Gastroesophageal sphincter (tissue), 4 donors: ENCODE data around the gene SELENOI. TPM values are rescaled to one million over a fixed set of nuclear protein-coding genes. Genes with fewer than 3 reads are reported as not detected.

Experiments
- ATAC-seq: fragments of 150-250 bp; one replicate; pipeline ENCODE4 v1.9.1; 2016; ENCODE audit warnings: mild to moderate bottlenecking, moderate library complexity
- H3K27ac ChIP-seq, 4 donors: fragments of 200-600 bp; sonication (generic) in 3 of 4; 1 replicate in 3 of 4; 2 replicates in 1 of 4; pipeline ENCODE4 v1.5.1; 2016 to 2019
- H3K27me3 ChIP-seq: fragments of 200-600 bp; sonication (generic); one replicate; pipeline ENCODE4 v1.5.1; 2019
- H3K36me3 ChIP-seq, 2 donors: fragments of 200-600 bp; sonication (generic); one replicate each; pipeline ENCODE4 v1.5.1; 2019; ENCODE audit warnings: control low read depth in 1 of 2
- H3K4me1 ChIP-seq, 3 donors: fragments of 200-600 bp; sonication (generic); 1 replicate in 2 of 3; 2 replicates in 1 of 3; pipeline ENCODE4 v1.5.1; 2016 to 2019; ENCODE audit warnings: control low read depth in 2 of 3
- H3K4me3 ChIP-seq, 2 donors: fragments of 200-600 bp; sonication (generic); one replicate each; pipeline ENCODE4 v1.5.1; 2019; ENCODE audit warnings: mild to moderate bottlenecking in 1 of 2, moderate library complexity in 1 of 2
- H3K9me3 ChIP-seq, 3 donors: fragments of 200-600 bp; sonication (generic); one replicate each; pipeline ENCODE4 v1.5.1; 2017 to 2019; ENCODE audit warnings: control low read depth in 2 of 3
- CTCF ChIP-seq, 4 experiments: fragments of 200-600 bp in 2 of 4; fragments of 450-650 bp in 2 of 4; sonication (generic) in 1 of 4; IDR thresholded peaks; one replicate each; pipeline ENCODE4 v1.5.1; 2017 to 2019; ENCODE audit warnings: antibody characterized with exemption in 4 of 4, mild to moderate bottlenecking in 2 of 4, moderate library complexity in 2 of 4
- EP300 ChIP-seq: sonication (generic); formaldehyde crosslinking; IDR thresholded peaks from one replicate; pipeline ENCODE4 v1.6.1; 2017; ENCODE audit warnings: antibody characterized with exemption, mild to moderate bottlenecking
- POLR2A ChIP-seq, 2 donors: fragments of 450-650 bp; IDR thresholded peaks; one replicate each; pipeline ENCODE4 v1.6.1; 2017; ENCODE audit warnings: antibody characterized with exemption in 2 of 2, mild to moderate bottlenecking in 2 of 2, moderate library complexity in 1 of 2
- POLR2AphosphoS5 ChIP-seq: sonication (generic); formaldehyde crosslinking; IDR thresholded peaks from one replicate; pipeline ENCODE4 v1.6.1; 2017; ENCODE audit warnings: antibody characterized with exemption
- WGBS, 2 donors: methylation state at CpG; one replicate each; pipeline ENCODE4 v1.1.5; 2018; ENCODE audit warnings: low coverage in 1 of 2; 5-methylcytosine and 5-hydroxymethylcytosine counted together
- total RNA-seq, 4 donors: library from RNA; depleted of rRNA; stranded (reverse); fragments of >200 nt; gene quantifications; one replicate each; pipeline ENCODE4 v1.1.0, GENCODE V29; 2016

The SELENOI gene
- total RNA-seq, 4 donors from 2014 or later: 7.0 to 10.9 (median 8.7) TPM

GRCh38 chr2:26335231-26335630, 10.7 kb upstream of the SELENOI start:
- H3K9me3 ChIP-seq: no peaks in the 10 kb centered on the region
- no peaks in the 10 kb centered on the region for H3K36me3 ChIP-seq
- no peak for ATAC-seq
- peaks cover 0 to 5% (median 0%) of the 10 kb centered on the region in 3 donors for H3K4me1 ChIP-seq
- TF ChIP-seq POLR2A (IDR thresholded peaks at IDR 0.05): no peak
- TF ChIP-seq EP300: no peak
- TF ChIP-seq CTCF (IDR thresholded peaks at IDR 0.05): no peak
- no peak for TF ChIP-seq POLR2AphosphoS5
- 11 to 42% methylated on average over 3 of the region's 3 CpGs for WGBS, 2 donors
- no peaks in the 10 kb centered on the region for H3K27me3 ChIP-seq
- H3K4me3 ChIP-seq: no peak overlapping the region
- no peak overlapping the region for H3K27ac ChIP-seq

- H3K36me3 ChIP-seq: no peaks in the 10 kb centered on the region
- no peak overlapping the region for H3K27ac ChIP-seq
- no peak overlapping the region for H3K4me3 ChIP-seq
- 81 to 100% methylated on average over 2 of the region's 2 CpGs for WGBS, 2 donors
- H3K27me3 ChIP-seq: no peaks in the 10 kb centered on the region
- no peaks in the 10 kb centered on the region for H3K9me3 ChIP-seq
- ATAC-seq: no peak
- TF ChIP-seq POLR2AphosphoS5 (no peak), POLR2A (IDR thresholded peaks at IDR 0.05) (no peak), EP300 (no peak), CTCF (IDR thresholded peaks at IDR 0.05) (no peak)
- peaks cover 0 to 5% (median 0%) of the 10 kb centered on the region in 3 donors for H3K4me1 ChIP-seq
Observed at GRCh38 chr2:26336719-26337118, 9.2 kb upstream of the SELENOI start.

- TF ChIP-seq POLR2AphosphoS5 (no peak), CTCF (IDR thresholded peaks at IDR 0.05) (no peak), POLR2A (IDR thresholded peaks at IDR 0.05) (no peak), EP300 (no peak)
- Histone ChIP-seq H3K4me1 (peaks cover 0 to 5% (median 0%) of the 10 kb centered on the region in 3 donors), H3K36me3 (no peaks in the 10 kb centered on the region), H3K4me3 (no peak overlapping the region), H3K27ac (no peak overlapping the region), H3K27me3 (no peaks in the 10 kb centered on the region), H3K9me3 (no peaks in the 10 kb centered on the region)
- WGBS, 2 donors: 88 to 100% methylated on average over 2 of the region's 2 CpGs
- ATAC-seq: no peak
Observed at GRCh38 chr2:26337298-26337697, 8.6 kb upstream of the SELENOI start.

- no peak overlapping the region for H3K27ac ChIP-seq
- H3K4me3 ChIP-seq: no peak overlapping the region
- WGBS, 2 donors: 90 to 100% methylated on average over 3 of the region's 3 CpGs
- TF ChIP-seq EP300 (no peak), POLR2A (IDR thresholded peaks at IDR 0.05) (no peak), POLR2AphosphoS5 (no peak), CTCF (IDR thresholded peaks at IDR 0.05) (no peak)
- no peaks in the 10 kb centered on the region for H3K27me3 ChIP-seq
- H3K4me1 ChIP-seq: peaks cover 3 to 13% (median 6%) of the 10 kb centered on the region in 3 donors
- ATAC-seq: no peak
- H3K9me3 ChIP-seq: no peaks in the 10 kb centered on the region
- no peaks in the 10 kb centered on the region for H3K36me3 ChIP-seq
Observed at GRCh38 chr2:26340831-26341230, 5.1 kb upstream of the SELENOI start.

GRCh38 chr2:26344581-26345282, 1.2 kb upstream of the SELENOI start:
- Histone ChIP-seq H3K4me3 (peak overlapping the region; percentile 64 to 79), H3K27me3 (no peaks in the 10 kb centered on the region), H3K4me1 (peaks cover 3 to 32% (median 14%) of the 10 kb centered on the region in 3 donors), H3K36me3 (no peaks in the 10 kb centered on the region), H3K27ac (peak overlapping the region; percentile 75 to 97 (median 92)), H3K9me3 (no peaks in the 10 kb centered on the region)
- TF ChIP-seq CTCF (IDR thresholded peaks at IDR 0.05) (no peak), POLR2A (IDR thresholded peaks at IDR 0.05) (no peak), POLR2AphosphoS5 (no peak), EP300 (no peak)
- ATAC-seq: no peak
- 36 to 42% methylated on average over 17 of the region's 17 CpGs for WGBS, 2 donors
